MM.1S (cell line): Measurements from ENCODE around the gene HACL1.

ENCODE experiments used
- DNase-seq: peaks from one replicate; pipeline ENCODE4 v3.0.0-alpha.2; 2015
- H2AFZ ChIP-seq: fragments of 300-600 bp; sonication (generic); 2 replicates; pipeline ENCODE4 v1.6.0; 2016; ENCODE audit warnings: antibody characterized with exemption, low read length
- H3F3A ChIP-seq: fragments of 300-600 bp; sonication (generic); 2 replicates; pipeline ENCODE4 v1.6.1; 2016; ENCODE audit warnings: mild to moderate bottlenecking, antibody characterized with exemption, low read length, moderate library complexity, mixed read lengths; ENCODE audit not compliant: insufficient read depth
- H3K27ac ChIP-seq: fragments of 300-600 bp; sonication (generic); 2 replicates; pipeline ENCODE4 v1.5.1; 2016; ENCODE audit warnings: mild to moderate bottlenecking, low read length
- H3K27me3 ChIP-seq: fragments of 300-600 bp; sonication (generic); replicated peaks from 2 replicates; pipeline ENCODE4 v1.6.0; 2016; ENCODE audit warnings: low read length; ENCODE audit not compliant: insufficient read depth
- H3K36me3 ChIP-seq: fragments of 300-600 bp; sonication (generic); replicated peaks from 2 replicates; pipeline ENCODE4 v1.6.1; 2016; ENCODE audit warnings: mild to moderate bottlenecking, low read length, mixed read lengths; ENCODE audit not compliant: insufficient read depth
- H3K4me1 ChIP-seq: fragments of 300-600 bp; sonication (generic); 2 replicates; pipeline ENCODE4 v1.6.1; 2016; ENCODE audit warnings: low read length, mixed read lengths
- H3K4me2 ChIP-seq: fragments of 300-600 bp; sonication (generic); 2 replicates; pipeline ENCODE4 v1.6.0; 2016; ENCODE audit warnings: low read depth, low read length
- H3K4me3 ChIP-seq: fragments of 300-600 bp; sonication (generic); 2 replicates; pipeline ENCODE4 v1.5.1; 2016; ENCODE audit warnings: low read length, mixed read lengths
- H3K79me2 ChIP-seq: fragments of 300-600 bp; sonication (generic); 2 replicates; pipeline ENCODE4 v1.6.1; 2016; ENCODE audit warnings: mixed run types, low read length, mixed read lengths
- H3K9ac ChIP-seq: fragments of 300-600 bp; sonication (generic); 2 replicates; pipeline ENCODE4 v1.6.1; 2016; ENCODE audit warnings: low read length, mixed read lengths
- H3K9me2 ChIP-seq: fragments of 300-600 bp; sonication (generic); replicated peaks from 2 replicates; pipeline ENCODE4 v1.6.1; 2016; ENCODE audit warnings: mild to moderate bottlenecking, low read length, mixed read lengths; ENCODE audit not compliant: insufficient read depth
- H3K9me3 ChIP-seq: fragments of 300-600 bp; sonication (generic); replicated peaks from 2 replicates; pipeline ENCODE4 v1.6.1; 2016; ENCODE audit warnings: mild to moderate bottlenecking, low read length, mixed read lengths; ENCODE audit not compliant: insufficient read depth
- H4K20me1 ChIP-seq: fragments of 300-600 bp; sonication (generic); 2 replicates; pipeline ENCODE4 v1.6.1; 2016; ENCODE audit warnings: mild to moderate bottlenecking, low read length, moderate library complexity, mixed read lengths; ENCODE audit not compliant: insufficient read depth
- CTCF ChIP-seq: fragments of 300-600 bp; sonication (generic); IDR thresholded peaks from 2 replicates; pipeline ENCODE4 v1.5.1; 2016; ENCODE audit warnings: antibody characterized with exemption, low read length, mixed read lengths
- EZH2 ChIP-seq: fragments of 300-600 bp; sonication (generic); optimal IDR thresholded peaks from 2 replicates; pipeline ENCODE3; 2017; ENCODE audit warnings: low read depth, mild to moderate bottlenecking, antibody characterized with exemption, low read length, mixed read lengths
- EZH2phosphoT487 ChIP-seq: fragments of 300-600 bp; sonication (generic); IDR thresholded peaks from 2 replicates; pipeline ENCODE4 v1.6.1; 2018; ENCODE audit warnings: antibody characterized with exemption, low read length

Gene HACL1

DNA sequence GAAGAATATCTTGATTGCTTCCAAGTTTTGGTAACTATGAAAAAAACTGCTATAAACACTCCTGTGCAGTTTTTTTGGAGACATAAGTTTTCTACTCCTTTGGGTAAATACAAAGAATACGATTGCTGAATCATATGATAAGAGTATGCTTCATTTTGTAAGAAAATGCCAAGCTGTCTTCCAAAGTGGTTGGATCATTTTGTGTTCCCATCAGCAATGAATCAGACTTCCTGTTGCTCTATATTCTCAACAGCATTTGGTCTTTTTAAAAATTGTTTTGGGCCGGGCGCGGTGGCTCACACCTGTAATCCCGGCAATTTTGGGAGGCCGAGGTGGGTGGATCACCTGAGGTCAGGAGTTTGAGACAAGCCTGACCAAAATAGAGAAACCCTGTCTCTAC, 14.7 kb upstream of the HACL1 start:
- H3K27ac ChIP-seq = no peak overlapping the region
- H3K4me2 ChIP-seq = no peak overlapping the region
- H3K36me3 ChIP-seq = no peaks in the 10 kb centered on the region
- no peaks in the 10 kb centered on the region for H3F3A ChIP-seq
- no peaks in the 10 kb centered on the region for H3K9me2 ChIP-seq
- no peak overlapping the region for H2AFZ ChIP-seq
- no peaks in the 10 kb centered on the region for H3K79me2 ChIP-seq
- TF ChIP-seq CTCF = no peak
- no peak for TF ChIP-seq EZH2
- TF ChIP-seq EZH2phosphoT487 = no peak
- H4K20me1 ChIP-seq = no peaks in the 10 kb centered on the region
- H3K4me1 ChIP-seq = no peaks in the 10 kb centered on the region
- H3K4me3 ChIP-seq = no peak overlapping the region
- no peaks in the 10 kb centered on the region for H3K9me3 ChIP-seq
- no peak overlapping the region for H3K9ac ChIP-seq
- no peaks in the 10 kb centered on the region for H3K27me3 ChIP-seq
- DNase-seq = no peak

- H4K20me1 ChIP-seq = no peaks in the 10 kb centered on the region
- no peak for DNase-seq
- no peak overlapping the region for H2AFZ ChIP-seq
- H3F3A ChIP-seq = no peaks in the 10 kb centered on the region
- H3K27me3 ChIP-seq = no peaks in the 10 kb centered on the region
- no peak overlapping the region for H3K4me3 ChIP-seq
- H3K36me3 ChIP-seq = no peaks in the 10 kb centered on the region
- H3K9me2 ChIP-seq = no peaks in the 10 kb centered on the region
- no peak for TF ChIP-seq EZH2
- TF ChIP-seq EZH2phosphoT487 = no peak
- no peak for TF ChIP-seq CTCF
- H3K9ac ChIP-seq = no peak overlapping the region
- H3K79me2 ChIP-seq = no peaks in the 10 kb centered on the region
- no peaks in the 10 kb centered on the region for H3K4me1 ChIP-seq
- no peaks in the 10 kb centered on the region for H3K9me3 ChIP-seq
- H3K4me2 ChIP-seq = no peak overlapping the region
- H3K27ac ChIP-seq = no peak overlapping the region
Observed at GRCh38 chr3:15614958-15615357, 13.6 kb upstream of the HACL1 start.

DNA sequence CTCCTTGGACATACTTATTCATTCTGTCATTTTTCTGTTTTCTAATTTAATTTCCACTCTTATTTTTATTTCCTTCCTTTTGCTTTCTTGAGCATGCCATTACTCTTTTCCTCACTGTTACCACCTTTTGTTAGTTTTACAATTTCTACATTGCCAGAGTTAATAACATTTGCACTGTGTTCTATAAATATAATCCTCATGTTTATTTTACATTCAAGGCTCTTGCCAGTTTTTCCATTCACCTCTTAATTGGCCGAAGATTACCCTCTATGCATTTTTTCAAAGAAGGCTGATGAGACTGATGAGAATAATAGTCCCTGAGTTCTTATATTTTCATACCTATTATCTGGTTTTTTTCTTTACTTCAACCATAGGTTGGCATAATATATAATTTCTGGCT, 10.6 kb upstream of the HACL1 start:
- no peaks in the 10 kb centered on the region for H3K4me1 ChIP-seq
- H3K79me2 ChIP-seq = no peaks in the 10 kb centered on the region
- no peak overlapping the region for H3K4me2 ChIP-seq
- no peaks in the 10 kb centered on the region for H3K9me2 ChIP-seq
- no peak overlapping the region for H2AFZ ChIP-seq
- no peak overlapping the region for H3K27ac ChIP-seq
- no peaks in the 10 kb centered on the region for H3K27me3 ChIP-seq
- H3K4me3 ChIP-seq = no peak overlapping the region
- TF ChIP-seq EZH2phosphoT487 = no peak
- no peak for TF ChIP-seq EZH2
- no peak for TF ChIP-seq CTCF
- DNase-seq = no peak
- H3K9me3 ChIP-seq = no peaks in the 10 kb centered on the region
- no peak overlapping the region for H3K9ac ChIP-seq
- no peaks in the 10 kb centered on the region for H3K36me3 ChIP-seq
- H4K20me1 ChIP-seq = no peaks in the 10 kb centered on the region
- no peaks in the 10 kb centered on the region for H3F3A ChIP-seq

- Histone ChIP-seq H3K9me2 (no peaks in the 10 kb centered on the region), H3K27ac (no peak overlapping the region), H3K9me3 (no peaks in the 10 kb centered on the region), H3K4me2 (no peak overlapping the region), H4K20me1 (no peaks in the 10 kb centered on the region), H3K4me3 (no peak overlapping the region), H3K4me1 (no peaks in the 10 kb centered on the region), H3K79me2 (no peaks in the 10 kb centered on the region), H3K27me3 (no peaks in the 10 kb centered on the region), H2AFZ (no peak overlapping the region), H3F3A (no peaks in the 10 kb centered on the region), H3K9ac (no peak overlapping the region), H3K36me3 (no peaks in the 10 kb centered on the region)
- no peak for TF ChIP-seq CTCF
- no peak for TF ChIP-seq EZH2
- TF ChIP-seq EZH2phosphoT487 = no peak
- no peak for DNase-seq
Observed at GRCh38 chr3:15611018-15611417, 9.6 kb upstream of the HACL1 start.
